GM18519 (cell line): ENCODE data around the gene PCLO.
"Not testable (repeated sequence)": the region's sequence is repeated elsewhere in the genome, so short reads cannot be mapped to it uniquely, and the experiment has no call there.

Experiments
- ATAC-seq: cut with Tn5 transposase; IDR thresholded peaks from one replicate; pipeline ENCODE4 v1.9.1; 2021; ENCODE audit warnings: mild to moderate bottlenecking, moderate library complexity; ENCODE audit not compliant: unreplicated experiment, low FRiP score

Gene PCLO

DNA sequence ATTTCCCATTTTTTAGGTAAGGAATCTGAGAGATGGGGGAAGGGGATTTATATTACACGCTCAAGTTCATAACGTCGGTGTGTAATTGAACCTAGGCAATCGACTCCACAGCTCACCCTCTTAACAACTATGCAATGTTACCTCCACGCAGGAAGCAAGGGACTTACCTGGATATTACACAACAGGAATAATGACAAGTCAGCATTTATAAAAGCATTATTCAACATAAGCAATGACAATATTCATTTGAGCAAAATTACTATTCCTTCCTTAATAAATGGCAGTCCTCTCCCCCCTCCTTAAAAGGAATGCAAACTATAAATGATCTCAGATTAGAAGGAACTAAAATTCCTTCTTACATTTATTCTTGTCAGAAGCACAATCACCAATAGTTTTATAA, 104.0 kb downstream of the PCLO start:
- no peak for ATAC-seq

DNA sequence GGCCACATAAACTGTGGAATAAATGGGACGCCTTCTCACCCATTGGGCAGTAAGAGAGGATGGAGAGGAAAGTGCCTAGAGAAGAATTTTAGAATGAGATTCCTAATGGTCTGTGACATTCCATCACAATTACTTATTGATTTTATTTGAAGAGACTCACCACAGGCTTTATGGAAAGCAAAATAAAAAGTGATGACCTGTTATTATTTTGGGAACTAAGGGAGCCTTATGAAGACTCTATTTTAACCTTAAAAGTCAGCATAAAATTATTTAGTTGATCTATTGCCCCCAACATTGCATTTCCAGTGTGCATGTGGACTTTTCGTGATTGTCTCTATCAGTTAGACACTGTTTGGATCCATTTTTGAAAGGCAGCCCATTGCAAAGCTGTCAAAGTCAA, 107.5 kb downstream of the PCLO start:
- no peak for ATAC-seq

GRCh38 chr7:83054472-83054871, 108.2 kb downstream of the PCLO start:
- no peak for ATAC-seq

DNA sequence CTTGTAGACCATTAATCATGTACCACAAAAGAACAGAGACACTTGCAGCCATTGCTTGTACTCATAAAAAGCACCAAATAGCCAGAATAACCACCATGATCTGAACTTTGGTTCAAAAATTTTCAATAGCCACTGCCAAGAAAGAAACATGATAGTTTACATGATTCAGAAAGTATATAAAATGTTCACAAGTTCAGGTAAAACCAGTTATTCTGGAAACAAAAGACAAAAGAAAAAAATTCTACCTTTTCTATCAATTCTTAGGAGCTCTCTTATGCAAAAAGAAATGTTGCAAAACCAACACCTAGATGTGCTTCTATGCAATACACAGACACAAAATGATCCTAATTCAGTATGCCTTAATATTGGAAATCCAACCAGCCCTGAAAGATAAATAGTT, 108.7 kb downstream of the PCLO start:
- ATAC-seq = no peak

DNA sequence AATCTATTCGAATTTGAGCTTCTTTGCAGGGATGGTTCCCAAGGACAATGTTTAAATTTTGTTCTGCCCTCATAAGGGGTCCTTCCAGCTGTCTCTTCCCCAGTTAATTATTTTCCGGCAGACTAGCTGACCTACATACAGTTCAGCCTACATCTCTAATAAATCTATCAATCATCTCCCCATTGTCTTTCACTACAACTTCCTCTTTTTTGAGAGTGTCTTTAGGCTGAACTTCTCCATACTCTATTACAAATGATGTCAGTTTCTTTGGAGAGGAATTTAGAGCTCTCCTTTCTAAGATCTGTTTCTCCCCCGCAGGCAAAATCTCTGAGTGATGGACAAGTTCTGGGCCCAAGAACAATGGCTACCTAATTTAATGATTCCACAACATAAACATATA, 122.2 kb downstream of the PCLO start:
- ATAC-seq = no peak

GRCh38 chr7:83038787-83039186, 123.9 kb downstream of the PCLO start:
- no peak for ATAC-seq

DNA sequence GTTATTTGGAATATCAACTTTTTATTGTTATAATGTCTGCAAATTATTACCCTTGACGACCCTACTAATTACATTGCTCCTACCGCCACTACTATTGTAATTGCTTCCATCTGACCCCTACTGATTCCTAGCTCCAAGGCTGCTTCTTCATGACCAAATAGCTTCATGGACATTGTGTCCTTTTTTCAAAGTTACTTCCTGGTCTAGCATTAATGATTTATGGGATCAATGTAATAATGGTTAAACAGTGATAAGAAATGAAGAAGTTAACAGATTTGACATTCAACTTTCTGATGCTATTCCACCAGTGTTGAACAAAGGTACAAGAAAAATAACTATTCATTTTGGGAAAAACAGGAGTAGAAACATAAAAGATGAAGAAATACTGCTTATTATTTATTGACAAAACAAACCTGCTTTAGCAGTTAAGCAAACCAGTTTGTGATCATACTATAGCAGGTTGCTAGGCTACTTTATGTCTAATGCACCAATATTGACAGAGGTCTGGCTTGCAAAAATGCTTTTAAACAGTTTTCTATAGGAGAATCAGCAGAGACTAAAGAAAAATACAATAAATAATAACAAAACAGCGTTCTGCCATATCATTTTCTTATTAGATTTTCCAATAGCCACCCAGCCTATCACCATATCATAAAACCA, 125.8 kb downstream of the PCLO start:
- ATAC-seq = no peak

DNA sequence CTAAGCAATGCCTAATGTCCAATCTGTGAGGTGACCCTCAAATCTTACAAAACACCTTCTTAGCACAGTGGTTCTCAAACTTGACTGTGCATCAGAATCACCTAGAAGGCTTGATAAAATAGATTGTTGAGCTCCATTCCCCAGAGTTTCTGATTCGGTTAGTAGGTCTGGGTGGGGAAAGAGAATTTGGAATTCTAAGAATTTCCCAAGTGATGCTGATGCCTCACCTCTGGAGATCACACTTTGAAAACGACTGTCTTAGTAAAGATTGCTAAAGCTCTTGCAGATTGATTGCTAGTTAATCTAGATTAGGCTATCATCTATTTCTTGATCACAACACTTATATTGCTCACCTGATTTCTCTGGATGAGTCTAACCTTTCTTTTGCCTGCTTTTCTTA, 126.6 kb downstream of the PCLO start:
- ATAC-seq = no peak

DNA sequence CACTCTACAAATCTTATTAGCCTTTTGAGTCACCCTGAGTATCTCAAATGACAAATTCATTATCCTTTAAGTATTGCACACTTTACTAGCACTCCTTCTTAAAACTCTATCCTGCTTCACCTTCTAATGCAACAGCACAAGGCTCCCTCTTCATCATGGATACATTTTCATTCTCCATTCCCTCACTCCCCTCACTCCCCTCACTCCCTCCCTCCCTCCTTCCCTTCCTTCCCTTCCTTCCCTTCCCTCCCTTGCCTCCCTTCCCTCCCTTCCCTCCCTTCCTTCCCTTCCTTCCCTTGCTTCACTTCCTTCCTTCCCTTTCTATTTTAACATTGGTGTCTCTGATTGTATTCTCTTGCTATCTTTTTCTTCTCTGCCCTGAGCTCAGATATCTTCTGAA, 130.5 kb downstream of the PCLO start:
- ATAC-seq = no peak

GRCh38 chr7:83023817-83024665, 138.6 kb downstream of the PCLO start:
- not testable (repeated sequence) for ATAC-seq

DNA sequence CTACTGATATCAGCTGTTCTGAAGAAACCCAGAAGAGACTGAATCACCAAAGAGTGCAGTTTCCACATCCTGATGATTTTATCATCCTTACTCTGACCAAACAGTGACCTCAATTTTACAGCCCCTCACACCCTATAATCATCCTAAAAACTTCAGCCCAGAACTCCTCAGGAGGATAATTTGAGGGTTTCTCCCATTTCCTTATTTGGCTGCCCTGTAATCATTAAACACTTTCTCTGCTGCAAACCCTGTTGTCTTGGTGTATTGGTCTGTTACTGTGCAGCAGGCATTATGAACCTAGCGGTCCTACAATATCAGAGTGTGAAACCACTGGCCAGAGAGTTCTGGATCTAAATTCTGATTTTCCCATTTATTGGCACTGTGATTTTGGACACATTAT, 141.7 kb downstream of the PCLO start:
- ATAC-seq = no peak

- ATAC-seq = no peak
Measured at GRCh38 chr7:83020161-83020560, 142.5 kb downstream of the PCLO start.

GRCh38 chr7:83015916-83016315, 146.8 kb downstream of the PCLO start:
- ATAC-seq = no peak

DNA sequence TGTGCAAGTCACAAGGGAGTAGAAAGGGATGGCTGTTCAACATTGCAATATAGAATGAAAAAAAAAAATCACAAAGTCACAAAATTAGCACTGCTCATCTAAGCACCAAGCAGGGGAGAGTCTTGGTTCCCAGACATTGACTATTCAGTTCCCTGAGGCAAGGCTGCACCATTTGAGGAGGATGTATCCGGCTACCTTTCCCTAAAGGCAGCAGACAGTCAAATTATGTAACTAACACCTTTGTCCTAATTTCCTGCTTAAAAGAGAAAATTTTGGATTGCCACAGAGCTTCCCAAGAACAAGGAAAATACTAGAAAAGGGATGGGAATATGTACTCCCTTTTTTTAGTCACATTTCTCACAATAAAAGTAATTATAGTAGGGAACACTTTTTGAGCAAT, 148.1 kb downstream of the PCLO start:
- ATAC-seq = no peak

- ATAC-seq = no peak
Measured at GRCh38 chr7:83011954-83012353, 150.7 kb downstream of the PCLO start.

- no peak for ATAC-seq
Measured at GRCh38 chr7:83005410-83005809, 157.3 kb downstream of the PCLO start.

DNA sequence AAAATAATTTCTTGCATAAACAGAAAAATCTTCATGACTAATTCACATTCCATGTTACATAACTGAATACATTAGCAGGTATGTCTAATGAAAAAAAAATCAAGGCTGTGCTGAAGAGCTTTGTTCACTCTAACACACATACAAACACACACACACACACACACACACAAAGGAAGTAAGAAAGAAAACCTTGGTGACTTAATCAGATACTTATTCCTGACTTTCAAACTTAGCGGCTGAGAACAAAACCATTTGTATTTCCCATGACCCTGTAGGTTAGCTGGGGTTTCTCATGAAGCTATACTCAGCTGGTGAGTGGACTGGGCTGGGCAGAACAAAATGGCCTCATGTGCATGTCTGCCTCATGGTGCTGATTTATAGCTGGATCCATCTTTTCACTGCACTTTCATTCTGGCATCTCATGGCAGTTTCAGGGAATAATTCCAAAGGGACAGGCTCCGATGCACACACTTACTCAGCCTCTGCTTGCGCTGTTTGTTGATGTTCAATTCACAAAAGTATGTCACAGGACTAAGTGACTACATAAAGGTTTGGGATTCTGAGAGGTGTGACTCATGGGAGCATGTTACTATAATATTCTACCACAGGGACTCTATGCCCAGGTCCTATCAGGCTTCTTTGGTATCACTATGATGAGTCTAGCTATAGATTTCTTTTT, 161.2 kb downstream of the PCLO start:
- no peak for ATAC-seq

GRCh38 chr7:82998436-82998835, 164.2 kb downstream of the PCLO start:
- no peak for ATAC-seq

DNA sequence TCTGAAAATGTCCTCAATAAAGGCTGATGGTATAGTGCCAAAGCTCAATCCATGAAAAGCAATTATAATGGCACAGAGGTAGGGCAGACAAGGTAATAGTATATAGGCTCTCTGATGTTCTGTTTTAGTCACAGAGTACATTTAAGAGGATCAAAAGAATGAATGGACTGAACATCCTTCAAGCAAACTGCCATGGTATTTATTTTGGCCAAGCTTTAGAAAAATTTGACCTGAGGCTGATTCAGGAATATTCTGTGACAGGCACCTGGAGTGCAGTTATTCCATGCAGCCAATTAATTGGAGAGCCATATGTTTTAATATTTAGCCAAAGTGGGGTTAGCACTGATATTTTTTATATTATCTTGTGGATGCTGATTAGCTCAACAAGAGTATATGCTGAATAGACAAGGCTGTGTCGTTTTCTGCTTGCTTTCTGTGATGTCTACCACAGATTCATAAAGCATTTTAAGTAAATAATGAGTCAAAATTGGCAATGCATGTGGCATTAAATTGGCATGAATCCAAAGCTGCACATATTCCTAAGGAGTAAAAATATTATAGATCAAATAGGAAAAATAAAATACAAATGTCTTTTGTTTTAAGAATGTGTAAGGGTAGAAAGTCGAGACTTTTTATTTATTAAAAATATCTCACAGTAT, 177.4 kb downstream of the PCLO start:
- ATAC-seq = no peak

- ATAC-seq = no peak
Measured at GRCh38 chr7:82980130-82980788, 182.4 kb downstream of the PCLO start.
